ENCODE measurements around the gene GBA2. TPM values are rescaled to one million over a fixed set of nuclear protein-coding genes. Genes with fewer than 3 reads are reported as not detected.

The GBA2 gene
- polyA plus RNA-seq, 1 donor (not counting 4 experiments of a cell fraction or from before 2014, with no cell fraction given) = 31.7 TPM

DNA sequence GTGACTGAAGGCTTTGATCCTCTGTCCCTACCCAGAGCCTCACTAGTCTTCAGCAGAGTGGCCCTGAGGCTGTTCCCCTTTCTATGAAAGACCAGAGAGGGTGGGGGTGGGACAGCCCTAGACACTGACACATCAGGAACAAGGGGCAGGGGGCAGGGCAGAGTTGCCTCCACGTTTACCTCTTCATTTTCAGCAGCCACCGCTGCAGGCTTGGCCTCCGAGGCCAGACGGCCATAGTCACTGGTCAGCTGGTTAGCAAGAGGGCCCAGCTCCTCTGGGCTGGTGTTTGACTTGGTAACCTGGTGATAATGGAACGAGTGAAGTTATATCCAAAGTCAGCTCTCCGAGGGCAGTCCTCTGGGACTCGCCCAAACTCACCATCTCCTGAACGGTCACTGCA lies 43.7 kb downstream of the GBA2 start:
- no peak overlapping the region for H3K9ac ChIP-seq (ENCODE audit: control insufficient read depth, extremely low read depth, insufficient read depth, low read length)
- DNase-seq (ENCODE audit: low read depth, low spot score) = no peak
- H3K36me3 ChIP-seq (ENCODE audit: control insufficient read depth in 2 of 2, extremely low read depth in 1 of 2, insufficient read depth in 2 of 2, low read length in 2 of 2) = peaks cover 56 to 76% of the 10 kb centered on the region in 2 experiments
- H3K27ac ChIP-seq (ENCODE audit: control insufficient read depth, insufficient read depth, low read length) = no peak overlapping the region
- H2AFZ ChIP-seq (ENCODE audit: control insufficient read depth, low read length) = no peak overlapping the region
- no peak overlapping the region for H3K4me2 ChIP-seq (ENCODE audit: control insufficient read depth, extremely low read depth, insufficient read depth, low read depth, low read length)
- H3K9me3 ChIP-seq (ENCODE audit: control insufficient read depth, low read depth, low read length) = no peaks in the 10 kb centered on the region
- H3K4me1 ChIP-seq (ENCODE audit: control insufficient read depth, extremely low read depth, insufficient read depth, low read length) = no peaks in the 10 kb centered on the region
- dilution Hi-C loops (cut with MboI; ENCODE audit: extremely low pct_ligation_motif_present, low sequenced_read_pairs) = no loop called here
- H3K27me3 ChIP-seq (ENCODE audit: control insufficient read depth, extremely low read depth, insufficient read depth, low read length) = no peaks in the 10 kb centered on the region
- no peak for FAIRE-seq
- H4K20me1 ChIP-seq (ENCODE audit: control insufficient read depth, extremely low read depth, insufficient read depth, low read length) = peaks cover under 1% of the 10 kb centered on the region
- H3K9me1 ChIP-seq (ENCODE audit: control insufficient read depth, extremely low read depth, insufficient read depth, low read length) = peaks cover 2% of the 10 kb centered on the region
- H3K79me2 ChIP-seq (ENCODE audit: control insufficient read depth, insufficient read depth, low read length) = no peaks in the 10 kb centered on the region
- TF ChIP-seq EZH2 (IDR thresholded peaks at IDR 0.05; ENCODE audit: low read length) = no peak
- TF ChIP-seq, protein P1, sequence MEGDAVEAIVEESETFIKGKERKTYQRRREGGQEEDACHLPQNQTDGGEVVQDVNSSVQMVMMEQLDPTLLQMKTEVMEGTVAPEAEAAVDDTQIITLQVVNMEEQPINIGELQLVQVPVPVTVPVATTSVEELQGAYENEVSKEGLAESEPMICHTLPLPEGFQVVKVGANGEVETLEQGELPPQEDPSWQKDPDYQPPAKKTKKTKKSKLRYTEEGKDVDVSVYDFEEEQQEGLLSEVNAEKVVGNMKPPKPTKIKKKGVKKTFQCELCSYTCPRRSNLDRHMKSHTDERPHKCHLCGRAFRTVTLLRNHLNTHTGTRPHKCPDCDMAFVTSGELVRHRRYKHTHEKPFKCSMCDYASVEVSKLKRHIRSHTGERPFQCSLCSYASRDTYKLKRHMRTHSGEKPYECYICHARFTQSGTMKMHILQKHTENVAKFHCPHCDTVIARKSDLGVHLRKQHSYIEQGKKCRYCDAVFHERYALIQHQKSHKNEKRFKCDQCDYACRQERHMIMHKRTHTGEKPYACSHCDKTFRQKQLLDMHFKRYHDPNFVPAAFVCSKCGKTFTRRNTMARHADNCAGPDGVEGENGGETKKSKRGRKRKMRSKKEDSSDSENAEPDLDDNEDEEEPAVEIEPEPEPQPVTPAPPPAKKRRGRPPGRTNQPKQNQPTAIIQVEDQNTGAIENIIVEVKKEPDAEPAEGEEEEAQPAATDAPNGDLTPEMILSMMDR (optimal IDR thresholded peaks at IDR 0.05 in 1 of 3, IDR thresholded peaks at IDR 0.05 in 1 of 3, conservative IDR thresholded peaks at IDR 0.05 in 1 of 3; ENCODE audit: extremely low read depth in 1 of 3, insufficient read depth in 2 of 3, low read length in 3 of 3) = no peak
- no peak overlapping the region for H3K4me3 ChIP-seq (ENCODE audit: control insufficient read depth in 2 of 3, extremely low read depth in 1 of 3, insufficient read depth in 2 of 3, low read depth in 1 of 3, low read length in 3 of 3)

GRCh38 chr9:35703906-35704672 lies 44.9 kb downstream of the GBA2 start:
- Histone ChIP-seq H3K4me2 (ENCODE audit: control insufficient read depth, extremely low read depth, insufficient read depth, low read depth, low read length) (no peak overlapping the region), H3K36me3 (ENCODE audit: control insufficient read depth in 2 of 2, extremely low read depth in 1 of 2, insufficient read depth in 2 of 2, low read length in 2 of 2) (peaks cover 65 to 86% of the 10 kb centered on the region in 2 experiments), H3K4me3 (ENCODE audit: control insufficient read depth in 2 of 3, extremely low read depth in 1 of 3, insufficient read depth in 2 of 3, low read depth in 1 of 3, low read length in 3 of 3) (no peak overlapping the region), H2AFZ (ENCODE audit: control insufficient read depth, low read length) (no peak overlapping the region), H3K9me1 (ENCODE audit: control insufficient read depth, extremely low read depth, insufficient read depth, low read length) (peaks cover 2% of the 10 kb centered on the region), H3K4me1 (ENCODE audit: control insufficient read depth, extremely low read depth, insufficient read depth, low read length) (no peaks in the 10 kb centered on the region), H3K9me3 (ENCODE audit: control insufficient read depth, low read depth, low read length) (no peaks in the 10 kb centered on the region), H3K27me3 (ENCODE audit: control insufficient read depth, extremely low read depth, insufficient read depth, low read length) (no peaks in the 10 kb centered on the region), H4K20me1 (ENCODE audit: control insufficient read depth, extremely low read depth, insufficient read depth, low read length) (no peaks in the 10 kb centered on the region), H3K9ac (ENCODE audit: control insufficient read depth, extremely low read depth, insufficient read depth, low read length) (no peak overlapping the region), H3K79me2 (ENCODE audit: control insufficient read depth, insufficient read depth, low read length) (no peaks in the 10 kb centered on the region), H3K27ac (ENCODE audit: control insufficient read depth, insufficient read depth, low read length) (no peak overlapping the region)
- no peak for DNase-seq (ENCODE audit: low read depth, low spot score)
- TF ChIP-seq EZH2 (IDR thresholded peaks at IDR 0.05; ENCODE audit: low read length) = no peak
- TF ChIP-seq, protein P1 (optimal IDR thresholded peaks at IDR 0.05 in 1 of 3, IDR thresholded peaks at IDR 0.05 in 1 of 3, conservative IDR thresholded peaks at IDR 0.05 in 1 of 3; ENCODE audit: extremely low read depth in 1 of 3, insufficient read depth in 2 of 3, low read length in 3 of 3) = no peak
- no peak for FAIRE-seq
- dilution Hi-C loops (cut with MboI; ENCODE audit: extremely low pct_ligation_motif_present, low sequenced_read_pairs) = no loop called here
